MM.1S (cell line): ENCODE results near the gene NDRG4.

Experiments
- EZH2 ChIP-seq: fragments of 300-600 bp; sonication (generic); optimal IDR thresholded peaks from 2 replicates; pipeline ENCODE3; 2017; ENCODE audit warnings: low read depth, mild to moderate bottlenecking, antibody characterized with exemption, low read length, mixed read lengths
- EZH2phosphoT487 ChIP-seq: fragments of 300-600 bp; sonication (generic); IDR thresholded peaks from 2 replicates; pipeline ENCODE4 v1.6.1; 2018; ENCODE audit warnings: antibody characterized with exemption, low read length
- TF ChIP-seq, protein P1 (sequence below): fragments of 300-600 bp; sonication (generic); IDR thresholded peaks from 2 replicates; pipeline ENCODE4 v1.5.1; 2016; ENCODE audit warnings: antibody characterized with exemption, low read length, mixed read lengths

DNA sequence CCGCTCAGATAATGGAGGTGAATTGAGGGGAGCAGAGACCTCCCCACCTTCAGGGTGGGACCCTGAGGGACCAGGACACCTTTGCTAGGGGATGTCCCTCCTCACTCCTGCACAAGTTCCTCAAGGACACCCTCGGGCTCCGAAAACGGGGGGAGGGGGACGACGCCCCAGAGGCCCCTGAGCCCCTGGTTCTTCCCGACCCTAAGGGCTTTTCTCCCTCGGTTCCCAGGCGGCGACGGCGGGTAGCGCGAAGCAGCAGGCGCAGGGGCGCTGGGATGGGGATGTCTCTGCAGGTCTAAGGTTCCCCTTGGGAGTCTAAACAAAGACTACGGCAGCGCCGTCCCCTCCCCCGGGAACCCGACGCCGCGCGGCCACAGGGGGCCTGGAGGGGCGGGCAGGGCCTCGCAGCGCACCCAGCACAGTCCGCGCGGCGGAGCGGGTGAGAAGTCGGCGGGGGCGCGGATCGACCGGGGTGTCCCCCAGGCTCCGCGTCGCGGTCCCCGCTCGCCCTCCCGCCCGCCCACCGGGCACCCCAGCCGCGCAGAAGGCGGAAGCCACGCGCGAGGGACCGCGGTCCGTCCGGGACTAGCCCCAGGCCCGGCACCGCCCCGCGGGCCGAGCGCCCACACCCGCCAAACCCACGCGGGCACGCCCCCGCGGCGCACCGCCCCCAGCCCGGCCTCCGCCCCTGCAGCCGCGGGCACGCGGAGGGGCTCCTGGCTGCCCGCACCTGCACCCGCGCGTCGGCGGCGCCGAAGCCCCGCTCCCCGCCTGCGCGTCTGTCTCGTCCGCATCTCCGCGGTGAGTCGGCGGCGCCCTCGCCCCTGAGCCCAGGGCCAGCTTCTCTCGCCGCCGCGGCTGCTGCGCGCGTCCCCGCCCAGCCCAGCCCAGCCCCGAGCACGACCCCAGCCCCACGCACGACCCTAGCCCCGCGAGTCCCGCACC is 36.7 kb upstream of the NDRG4 start:
- TF ChIP-seq, protein P1, sequence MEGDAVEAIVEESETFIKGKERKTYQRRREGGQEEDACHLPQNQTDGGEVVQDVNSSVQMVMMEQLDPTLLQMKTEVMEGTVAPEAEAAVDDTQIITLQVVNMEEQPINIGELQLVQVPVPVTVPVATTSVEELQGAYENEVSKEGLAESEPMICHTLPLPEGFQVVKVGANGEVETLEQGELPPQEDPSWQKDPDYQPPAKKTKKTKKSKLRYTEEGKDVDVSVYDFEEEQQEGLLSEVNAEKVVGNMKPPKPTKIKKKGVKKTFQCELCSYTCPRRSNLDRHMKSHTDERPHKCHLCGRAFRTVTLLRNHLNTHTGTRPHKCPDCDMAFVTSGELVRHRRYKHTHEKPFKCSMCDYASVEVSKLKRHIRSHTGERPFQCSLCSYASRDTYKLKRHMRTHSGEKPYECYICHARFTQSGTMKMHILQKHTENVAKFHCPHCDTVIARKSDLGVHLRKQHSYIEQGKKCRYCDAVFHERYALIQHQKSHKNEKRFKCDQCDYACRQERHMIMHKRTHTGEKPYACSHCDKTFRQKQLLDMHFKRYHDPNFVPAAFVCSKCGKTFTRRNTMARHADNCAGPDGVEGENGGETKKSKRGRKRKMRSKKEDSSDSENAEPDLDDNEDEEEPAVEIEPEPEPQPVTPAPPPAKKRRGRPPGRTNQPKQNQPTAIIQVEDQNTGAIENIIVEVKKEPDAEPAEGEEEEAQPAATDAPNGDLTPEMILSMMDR, result no peak
- TF ChIP-seq EZH2, result no peak
- TF ChIP-seq EZH2phosphoT487, result no peak
